HFF-Myc (cell line): ENCODE results near the gene ECEL1.

ENCODE experiments used
- DNase-seq: peaks from one replicate; pipeline ENCODE4 v3.0.0-alpha.2; 2011; ENCODE audit warnings: low read depth; ENCODE audit errors: extremely low read depth
- H3K4me3 ChIP-seq: replicated peaks from 2 replicates; pipeline ENCODE4 v1.5.1; 2011; ENCODE audit warnings: low read depth, mild to moderate bottlenecking, control low read depth, low read length
- TF ChIP-seq, protein P1 (sequence below): IDR thresholded peaks from 2 replicates; pipeline ENCODE4 v1.5.1; 2012; ENCODE audit warnings: mild to moderate bottlenecking, low read depth, low read length, control low read depth; ENCODE audit errors: missing control alignments

Gene ECEL1

DNA sequence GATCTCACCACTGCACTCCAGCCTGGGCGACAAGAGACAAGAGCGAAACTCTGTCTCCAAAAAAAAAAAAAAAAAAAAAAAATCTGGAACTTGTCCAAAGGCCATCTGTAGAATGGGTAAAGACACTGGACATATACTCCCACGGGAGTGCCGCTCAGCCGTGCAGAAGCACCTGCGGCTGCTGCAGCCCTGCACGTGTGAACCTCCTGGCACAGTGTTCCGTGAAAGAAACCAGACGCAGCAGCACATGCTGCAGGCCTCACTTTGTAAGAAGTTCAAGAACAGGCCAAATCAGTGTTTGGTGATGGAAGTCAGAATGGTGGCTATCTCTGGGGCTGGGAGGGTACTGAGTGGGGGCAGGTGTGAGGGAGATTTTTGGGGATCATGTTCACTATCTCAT lies 44.8 kb upstream of the ECEL1 start:
- H3K4me3 ChIP-seq = no peak overlapping the region
- TF ChIP-seq, protein P1, sequence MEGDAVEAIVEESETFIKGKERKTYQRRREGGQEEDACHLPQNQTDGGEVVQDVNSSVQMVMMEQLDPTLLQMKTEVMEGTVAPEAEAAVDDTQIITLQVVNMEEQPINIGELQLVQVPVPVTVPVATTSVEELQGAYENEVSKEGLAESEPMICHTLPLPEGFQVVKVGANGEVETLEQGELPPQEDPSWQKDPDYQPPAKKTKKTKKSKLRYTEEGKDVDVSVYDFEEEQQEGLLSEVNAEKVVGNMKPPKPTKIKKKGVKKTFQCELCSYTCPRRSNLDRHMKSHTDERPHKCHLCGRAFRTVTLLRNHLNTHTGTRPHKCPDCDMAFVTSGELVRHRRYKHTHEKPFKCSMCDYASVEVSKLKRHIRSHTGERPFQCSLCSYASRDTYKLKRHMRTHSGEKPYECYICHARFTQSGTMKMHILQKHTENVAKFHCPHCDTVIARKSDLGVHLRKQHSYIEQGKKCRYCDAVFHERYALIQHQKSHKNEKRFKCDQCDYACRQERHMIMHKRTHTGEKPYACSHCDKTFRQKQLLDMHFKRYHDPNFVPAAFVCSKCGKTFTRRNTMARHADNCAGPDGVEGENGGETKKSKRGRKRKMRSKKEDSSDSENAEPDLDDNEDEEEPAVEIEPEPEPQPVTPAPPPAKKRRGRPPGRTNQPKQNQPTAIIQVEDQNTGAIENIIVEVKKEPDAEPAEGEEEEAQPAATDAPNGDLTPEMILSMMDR = no peak
- DNase-seq = no peak

DNA sequence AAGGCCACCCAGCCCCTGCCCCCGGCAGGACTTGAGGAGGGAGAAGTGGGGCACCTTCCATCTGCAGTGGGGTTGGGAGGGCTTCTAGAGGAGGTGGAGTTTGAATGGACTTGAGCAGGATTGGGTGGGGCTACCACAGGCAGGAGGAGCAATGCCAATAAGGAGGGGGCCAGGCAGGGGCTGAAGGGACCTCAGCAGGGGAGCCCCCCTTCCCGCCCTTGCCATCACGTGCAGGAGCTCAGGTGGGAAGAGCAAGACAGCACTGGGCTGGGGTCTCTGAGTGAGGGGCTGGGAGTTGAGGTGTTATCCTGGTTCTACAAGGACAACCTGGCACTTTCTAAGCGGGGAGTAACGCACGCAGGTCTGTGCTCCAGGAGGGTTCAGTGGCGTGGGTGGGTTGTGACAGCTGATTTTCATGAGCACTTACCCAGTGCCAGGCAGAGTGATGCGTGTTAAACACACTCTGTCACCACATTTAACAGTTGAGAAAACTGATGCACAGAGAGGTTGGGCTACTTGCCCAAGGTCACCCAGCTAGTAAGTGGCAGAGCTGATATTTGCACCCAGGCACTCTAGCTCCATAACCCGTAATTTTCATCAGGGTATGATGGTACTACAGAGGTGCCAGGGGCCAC lies 43.1 kb upstream of the ECEL1 start:
- H3K4me3 ChIP-seq = no peak overlapping the region
- no peak for DNase-seq
- TF ChIP-seq, protein P1 = no peak

DNA sequence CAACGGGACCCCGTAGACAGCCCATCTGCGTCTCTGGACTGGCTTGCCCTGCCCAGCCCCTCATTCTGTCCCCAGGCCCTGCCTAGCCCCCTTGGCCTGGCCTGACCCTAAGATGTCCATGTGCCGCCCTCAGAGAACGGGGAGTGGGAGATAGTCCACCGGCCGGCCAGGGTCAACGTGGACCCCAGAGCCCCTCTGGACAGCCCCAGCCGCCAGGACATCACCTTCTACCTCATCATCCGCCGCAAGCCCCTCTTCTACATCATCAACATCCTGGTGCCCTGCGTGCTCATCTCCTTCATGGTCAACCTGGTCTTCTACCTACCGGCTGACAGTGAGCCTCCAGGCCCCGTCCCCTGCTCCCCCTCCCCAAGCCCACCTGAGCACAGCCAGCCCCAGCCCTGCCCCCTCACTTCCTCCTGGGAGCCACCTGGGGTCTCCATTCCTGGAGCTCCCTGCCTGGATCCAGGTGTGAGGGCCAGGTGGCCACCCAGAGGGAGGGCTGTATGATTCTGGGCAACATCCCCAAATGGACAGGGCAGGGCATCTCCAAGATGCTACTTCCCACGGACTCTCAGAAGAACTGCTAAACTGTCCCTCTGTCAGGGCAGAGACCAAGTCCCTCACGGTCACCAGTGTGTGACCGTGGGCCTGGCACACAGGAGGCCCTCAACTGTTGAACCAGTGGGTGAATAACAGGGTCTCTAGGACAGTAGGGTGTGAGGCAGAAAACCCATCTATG lies 42.3 kb upstream of the ECEL1 start:
- TF ChIP-seq, protein P1 = no peak
- DNase-seq = no peak
- H3K4me3 ChIP-seq = no peak overlapping the region

DNA sequence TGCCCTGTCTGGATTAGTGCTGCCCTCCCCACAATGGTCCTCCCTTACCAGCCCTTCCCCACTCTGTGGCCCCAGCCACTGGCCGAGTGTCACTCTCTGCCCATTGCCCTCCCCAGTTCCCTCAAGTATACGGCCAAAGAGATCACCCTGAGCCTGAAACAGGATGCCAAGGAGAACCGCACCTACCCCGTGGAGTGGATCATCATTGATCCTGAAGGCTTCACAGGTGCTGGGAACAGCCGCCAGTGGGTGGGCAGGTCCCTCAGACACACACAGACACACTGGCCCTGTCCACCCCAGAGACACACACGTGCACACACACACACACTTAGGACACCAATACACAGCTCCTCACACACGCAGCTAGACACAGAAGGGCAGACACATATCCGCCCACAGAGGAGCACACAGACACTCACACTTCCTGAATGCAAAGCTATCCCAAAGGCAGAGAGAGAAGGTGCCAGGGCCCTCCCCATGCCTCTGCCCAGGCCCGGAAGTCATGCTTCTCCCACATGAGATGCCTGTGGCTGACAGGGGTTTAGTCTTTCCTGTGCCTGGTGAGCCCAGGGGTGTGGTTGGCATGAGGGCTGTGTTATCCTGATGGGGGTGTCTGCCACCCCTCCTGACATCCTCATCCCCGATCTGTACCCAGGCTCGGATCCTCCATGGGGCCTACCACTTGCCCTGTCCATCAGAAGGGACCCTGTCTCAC lies 41.3 kb upstream of the ECEL1 start:
- H3K4me3 ChIP-seq = no peak overlapping the region
- TF ChIP-seq, protein P1 = no peak
- DNase-seq = no peak

DNA sequence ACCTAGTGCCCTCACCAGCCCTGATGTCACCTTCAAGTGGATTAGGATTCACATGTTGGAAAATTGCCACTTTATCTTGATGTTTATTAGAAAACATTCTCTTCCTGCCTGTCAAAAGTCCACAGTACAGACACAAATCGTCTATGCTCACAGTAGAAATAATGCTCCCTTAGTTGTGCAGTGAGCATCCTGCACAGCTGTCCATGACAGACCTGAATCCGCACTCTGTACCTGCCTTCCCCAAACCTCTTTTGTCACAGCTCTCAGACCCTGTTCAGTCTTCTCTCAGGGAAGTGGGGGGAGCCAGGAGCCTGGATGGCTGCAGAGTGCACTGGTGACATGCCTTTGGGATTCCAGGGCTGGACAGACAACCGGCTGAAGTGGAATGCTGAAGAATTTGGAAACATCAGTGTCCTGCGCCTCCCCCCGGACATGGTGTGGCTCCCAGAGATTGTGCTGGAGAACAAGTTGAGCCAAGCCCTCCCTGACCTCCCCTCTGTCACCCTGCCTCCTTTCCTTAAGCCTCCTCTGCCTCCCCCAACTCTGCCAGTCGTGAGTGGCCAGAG lies 40.4 kb upstream of the ECEL1 start:
- DNase-seq = no peak
- TF ChIP-seq, protein P1 = no peak
- H3K4me3 ChIP-seq = no peak overlapping the region

DNA sequence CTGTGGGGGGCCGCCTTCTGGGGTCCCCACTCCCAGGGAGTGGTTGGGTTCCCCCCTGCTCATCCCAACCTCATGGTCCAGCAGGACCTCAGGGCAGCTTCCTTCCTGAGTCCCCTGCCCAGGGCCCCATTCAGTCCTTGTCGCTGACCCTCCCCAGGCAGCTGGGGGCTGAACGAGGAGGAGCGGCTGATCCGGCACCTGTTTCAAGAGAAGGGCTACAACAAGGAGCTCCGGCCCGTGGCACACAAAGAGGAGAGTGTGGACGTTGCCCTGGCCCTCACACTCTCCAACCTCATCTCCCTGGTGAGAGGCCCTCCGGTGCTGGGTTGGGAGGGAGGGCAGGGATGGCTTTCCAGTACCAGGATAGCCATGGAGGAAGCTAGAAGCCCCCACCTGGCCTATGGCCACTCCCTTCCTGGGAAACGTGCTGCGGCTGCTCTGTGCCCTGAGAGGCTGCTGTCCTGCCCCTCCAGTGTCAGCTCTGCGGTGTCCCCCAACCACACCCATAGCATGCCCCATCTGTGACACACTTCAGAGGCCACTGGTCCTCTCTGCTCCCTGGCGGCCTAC lies 38.8 kb upstream of the ECEL1 start:
- H3K4me3 ChIP-seq = no peak overlapping the region
- TF ChIP-seq, protein P1 = no peak
- no peak for DNase-seq
